SU-DHL-6 (cell line): ENCODE measurements around the gene WDPCP.

Experiments
- H2AFZ ChIP-seq: fragments of 200-600 bp; sonication (generic); 2 replicates; pipeline ENCODE4 v1.6.1; 2014; ENCODE audit warnings: low read depth, mild to moderate bottlenecking, moderate library complexity, mixed read lengths, antibody characterized with exemption, low read length; ENCODE audit not compliant: severe bottlenecking
- H3F3A ChIP-seq: fragments of 200-600 bp; shearing (Covaris generic); 2 replicates; pipeline ENCODE4 v1.6.0; 2016; ENCODE audit warnings: antibody characterized with exemption, mild to moderate bottlenecking; ENCODE audit not compliant: insufficient read depth
- H3K27ac ChIP-seq: fragments of 200-600 bp; sonication (generic); 2 replicates; pipeline ENCODE4 v1.5.1; 2016; ENCODE audit warnings: low read depth, mild to moderate bottlenecking, low read length, moderate library complexity, mixed read lengths
- H3K27me3 ChIP-seq: fragments of 200-600 bp; sonication (generic), shearing (Covaris generic); 2 replicates; pipeline ENCODE4 v1.6.0; 2014; ENCODE audit warnings: mild to moderate bottlenecking, low read length
- H3K36me3 ChIP-seq: fragments of 200-600 bp; sonication (generic); 2 replicates; pipeline ENCODE4 v1.6.1; 2014; ENCODE audit warnings: mild to moderate bottlenecking, low read length, mixed read lengths
- H3K4me2 ChIP-seq: fragments of 300-600, 200-600 bp; shearing (Covaris generic), sonication (generic); 2 replicates; pipeline ENCODE4 v1.6.0; 2014; ENCODE audit warnings: low read length, low read depth, mild to moderate bottlenecking; ENCODE audit not compliant: poor library complexity, severe bottlenecking
- H3K4me3 ChIP-seq: fragments of 200-600 bp; sonication (generic); 2 replicates; pipeline ENCODE4 v1.5.1; 2014; ENCODE audit warnings: antibody characterized with exemption, low read length, mild to moderate bottlenecking, mixed read lengths; ENCODE audit not compliant: insufficient read depth, poor library complexity, severe bottlenecking
- H3K79me2 ChIP-seq: fragments of 200-600 bp; sonication (generic); 2 replicates; pipeline ENCODE4 v1.6.1; 2014; ENCODE audit warnings: mild to moderate bottlenecking, low read length, moderate library complexity; ENCODE audit not compliant: insufficient read depth
- H3K9ac ChIP-seq: fragments of 200-600 bp; sonication (generic); 2 replicates; pipeline ENCODE4 v1.7.0; 2014; ENCODE audit warnings: mild to moderate bottlenecking, low read length
- H3K9me2 ChIP-seq: fragments of 200-600 bp; sonication (generic); replicated peaks from 2 replicates; pipeline ENCODE4 v1.6.1; 2014; ENCODE audit warnings: low read length; ENCODE audit not compliant: insufficient read depth
- H3K9me3 ChIP-seq: fragments of 200-600 bp; sonication (generic); 2 replicates; pipeline ENCODE4 v1.6.1; 2014; ENCODE audit warnings: low read length, mixed read lengths; ENCODE audit not compliant: insufficient read depth
- H4K20me1 ChIP-seq: fragments of 200-600 bp; sonication (generic); 2 replicates; pipeline ENCODE4 v1.6.1; 2014; ENCODE audit warnings: low read depth, mild to moderate bottlenecking, antibody characterized with exemption, low read length, moderate library complexity, mixed read lengths
- EZH2phosphoT487 ChIP-seq: fragments of 200-600 bp; sonication (generic), shearing (Covaris generic); conservative IDR thresholded peaks from 2 replicates; pipeline ENCODE4 v1.6.1; 2018; ENCODE audit warnings: mild to moderate bottlenecking, antibody characterized with exemption, low read length, moderate library complexity, mixed read lengths
- TF ChIP-seq, protein P1 (sequence below): fragments of 200-600 bp; sonication (generic); IDR thresholded peaks from one replicate; pipeline ENCODE4 v1.5.1; 2017; ENCODE audit warnings: antibody characterized with exemption, mild to moderate bottlenecking, low read length, moderate library complexity; ENCODE audit not compliant: insufficient read depth, poor library complexity, severe bottlenecking

WDPCP gene

DNA sequence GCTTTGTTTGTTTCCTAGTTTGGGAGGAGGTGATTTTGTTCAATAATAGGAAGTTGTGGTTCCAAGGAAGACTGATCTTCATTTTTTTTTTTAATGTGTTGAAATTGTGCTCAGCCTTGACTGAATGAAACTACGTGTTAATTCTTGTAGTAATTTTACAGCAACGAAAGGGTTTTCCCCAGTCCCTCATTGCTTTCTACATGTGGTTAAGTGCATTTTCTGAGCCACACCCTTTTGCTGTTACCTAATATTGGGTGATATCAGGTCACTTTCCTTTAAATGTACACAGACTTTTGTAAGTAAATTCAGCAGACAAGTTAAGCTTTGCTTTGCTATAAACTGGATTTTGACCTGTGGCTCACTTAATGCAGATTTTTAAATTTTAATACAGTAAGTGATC lies 464.1 kb downstream of the WDPCP start:
- no peaks in the 10 kb centered on the region for H4K20me1 ChIP-seq
- no peaks in the 10 kb centered on the region for H3K9me3 ChIP-seq
- H3F3A ChIP-seq, result no peaks in the 10 kb centered on the region; the same call in 1 of the 2 replicates
- H3K79me2 ChIP-seq, result no peaks in the 10 kb centered on the region
- H3K36me3 ChIP-seq, result no peaks in the 10 kb centered on the region
- H3K27me3 ChIP-seq, result no peaks in the 10 kb centered on the region
- no peak overlapping the region for H2AFZ ChIP-seq
- H3K27ac ChIP-seq, result no peak overlapping the region
- TF ChIP-seq EZH2phosphoT487, result no peak
- TF ChIP-seq, protein P1, sequence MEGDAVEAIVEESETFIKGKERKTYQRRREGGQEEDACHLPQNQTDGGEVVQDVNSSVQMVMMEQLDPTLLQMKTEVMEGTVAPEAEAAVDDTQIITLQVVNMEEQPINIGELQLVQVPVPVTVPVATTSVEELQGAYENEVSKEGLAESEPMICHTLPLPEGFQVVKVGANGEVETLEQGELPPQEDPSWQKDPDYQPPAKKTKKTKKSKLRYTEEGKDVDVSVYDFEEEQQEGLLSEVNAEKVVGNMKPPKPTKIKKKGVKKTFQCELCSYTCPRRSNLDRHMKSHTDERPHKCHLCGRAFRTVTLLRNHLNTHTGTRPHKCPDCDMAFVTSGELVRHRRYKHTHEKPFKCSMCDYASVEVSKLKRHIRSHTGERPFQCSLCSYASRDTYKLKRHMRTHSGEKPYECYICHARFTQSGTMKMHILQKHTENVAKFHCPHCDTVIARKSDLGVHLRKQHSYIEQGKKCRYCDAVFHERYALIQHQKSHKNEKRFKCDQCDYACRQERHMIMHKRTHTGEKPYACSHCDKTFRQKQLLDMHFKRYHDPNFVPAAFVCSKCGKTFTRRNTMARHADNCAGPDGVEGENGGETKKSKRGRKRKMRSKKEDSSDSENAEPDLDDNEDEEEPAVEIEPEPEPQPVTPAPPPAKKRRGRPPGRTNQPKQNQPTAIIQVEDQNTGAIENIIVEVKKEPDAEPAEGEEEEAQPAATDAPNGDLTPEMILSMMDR, result no peak
- no peak overlapping the region for H3K4me3 ChIP-seq
- no peak overlapping the region for H3K9ac ChIP-seq
- no peak overlapping the region for H3K4me2 ChIP-seq
- H3K9me2 ChIP-seq, result no peaks in the 10 kb centered on the region

- no peak overlapping the region for H3K4me2 ChIP-seq
- no peak overlapping the region for H3K9ac ChIP-seq
- H3K79me2 ChIP-seq, result no peaks in the 10 kb centered on the region
- TF ChIP-seq EZH2phosphoT487, result no peak
- TF ChIP-seq, protein P1, result no peak
- H3K9me2 ChIP-seq, result no peaks in the 10 kb centered on the region
- no peaks in the 10 kb centered on the region for H3K36me3 ChIP-seq
- no peak overlapping the region for H3K4me3 ChIP-seq
- H3F3A ChIP-seq, result no peaks in the 10 kb centered on the region; the same call in 1 of the 2 replicates
- H3K27ac ChIP-seq, result no peak overlapping the region
- no peaks in the 10 kb centered on the region for H4K20me1 ChIP-seq
- no peak overlapping the region for H2AFZ ChIP-seq
- no peaks in the 10 kb centered on the region for H3K27me3 ChIP-seq
- H3K9me3 ChIP-seq, result no peaks in the 10 kb centered on the region
Observed at GRCh38 chr2:63122921-63123320, 465.4 kb downstream of the WDPCP start.

DNA sequence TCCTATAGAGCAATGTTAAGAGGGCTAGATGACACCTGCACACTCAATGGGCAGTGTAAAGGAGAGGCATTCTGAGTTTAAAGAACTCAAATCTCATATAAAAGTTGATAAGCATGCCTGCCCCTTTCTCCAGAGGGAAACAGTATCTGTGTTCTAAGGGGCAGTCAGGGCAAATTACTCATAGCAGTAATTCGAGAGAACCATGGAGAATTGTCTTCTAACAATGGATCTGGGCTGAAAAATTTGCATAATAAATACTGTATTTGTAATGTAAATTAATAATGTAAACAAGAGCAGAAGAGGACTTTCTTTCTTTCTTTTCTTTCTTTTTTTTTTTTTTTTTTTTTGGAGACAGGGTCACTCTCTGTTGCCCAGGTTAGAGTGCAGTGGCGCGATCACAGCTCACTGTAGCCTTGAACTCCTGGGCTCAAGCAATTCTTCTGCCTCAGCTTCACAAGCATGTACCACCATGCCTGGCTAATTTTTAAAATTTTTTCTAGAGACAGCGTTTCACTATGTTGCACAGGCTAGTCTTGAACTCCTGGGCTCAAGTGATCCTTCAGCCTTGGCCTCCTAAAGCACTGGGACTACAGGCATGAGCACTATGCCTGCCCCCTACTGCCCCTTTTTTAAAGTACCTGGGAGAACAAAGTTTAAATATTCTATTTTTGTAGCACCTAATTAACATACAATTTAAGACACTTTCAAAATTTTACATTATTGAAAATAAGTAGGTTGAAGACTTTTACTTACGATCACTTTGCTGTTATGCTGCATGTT lies 467.0 kb downstream of the WDPCP start:
- H2AFZ ChIP-seq, result no peak overlapping the region
- H3K4me2 ChIP-seq, result no peak overlapping the region
- H3K9me2 ChIP-seq, result no peaks in the 10 kb centered on the region
- H3F3A ChIP-seq, result no peaks in the 10 kb centered on the region; the same call in 1 of the 2 replicates
- no peaks in the 10 kb centered on the region for H4K20me1 ChIP-seq
- no peak overlapping the region for H3K9ac ChIP-seq
- TF ChIP-seq EZH2phosphoT487, result no peak
- TF ChIP-seq, protein P1, result no peak
- no peak overlapping the region for H3K27ac ChIP-seq
- H3K27me3 ChIP-seq, result no peaks in the 10 kb centered on the region
- no peaks in the 10 kb centered on the region for H3K79me2 ChIP-seq
- no peak overlapping the region for H3K4me3 ChIP-seq
- no peaks in the 10 kb centered on the region for H3K9me3 ChIP-seq
- no peaks in the 10 kb centered on the region for H3K36me3 ChIP-seq
